GM19324 (cell line): Measurements from ENCODE around the gene WDR1.

Source experiments
- ATAC-seq: cut with Tn5 transposase; IDR thresholded peaks from one replicate; pipeline ENCODE4 v1.9.1; 2021; ENCODE audit warnings: mild to moderate bottlenecking, moderate library complexity; ENCODE audit not compliant: unreplicated experiment, low FRiP score

Gene WDR1

GRCh38 chr4:10051517-10052135, 65.0 kb downstream of the WDR1 start:
- ATAC-seq: no peak

GRCh38 chr4:10050721-10051120, 65.9 kb downstream of the WDR1 start:
- ATAC-seq: no peak

- no peak for ATAC-seq
Measured at GRCh38 chr4:10050261-10050661, 66.3 kb downstream of the WDR1 start.

- no peak for ATAC-seq
Measured at GRCh38 chr4:10048941-10049697, 67.5 kb downstream of the WDR1 start.

GRCh38 chr4:10047967-10048366, 68.6 kb downstream of the WDR1 start:
- no peak for ATAC-seq

GRCh38 chr4:10046471-10046870, 70.1 kb downstream of the WDR1 start:
- no peak for ATAC-seq

GRCh38 chr4:10045481-10045880, 71.1 kb downstream of the WDR1 start:
- ATAC-seq: no peak

GRCh38 chr4:10041036-10041435, 75.6 kb downstream of the WDR1 start:
- no peak for ATAC-seq

- no peak for ATAC-seq
Measured at GRCh38 chr4:10040049-10040892, 76.3 kb downstream of the WDR1 start.

GRCh38 chr4:10036807-10037342, 79.7 kb downstream of the WDR1 start:
- no peak for ATAC-seq

- ATAC-seq: no peak
Measured at GRCh38 chr4:10035130-10035529, 81.5 kb downstream of the WDR1 start.

GRCh38 chr4:10034612-10035104, 81.9 kb downstream of the WDR1 start:
- no peak for ATAC-seq

- ATAC-seq: no peak
Measured at GRCh38 chr4:10034136-10034535, 82.5 kb downstream of the WDR1 start.

- ATAC-seq: peak; percentile 67
Measured at GRCh38 chr4:10033191-10033881, 83.3 kb downstream of the WDR1 start.

GRCh38 chr4:10032625-10033024, 84.0 kb downstream of the WDR1 start:
- ATAC-seq: no peak

- ATAC-seq: no peak
Measured at GRCh38 chr4:10031668-10032590, 84.7 kb downstream of the WDR1 start.

GRCh38 chr4:10030972-10031667, 85.5 kb downstream of the WDR1 start:
- ATAC-seq: no peak

- no peak for ATAC-seq
Measured at GRCh38 chr4:10029403-10029802, 87.2 kb downstream of the WDR1 start.

GRCh38 chr4:10028910-10029309, 87.7 kb downstream of the WDR1 start:
- no peak for ATAC-seq
